ENCODE data around the gene MEX3D. TPM values are rescaled to one million over a fixed set of nuclear protein-coding genes. Genes with fewer than 3 reads are reported as not detected.
"Not testable (repeated sequence)": the region's sequence is repeated elsewhere in the genome, so short reads cannot be mapped to it uniquely, and the experiment has no call there.

Gene MEX3D
- total and polyA plus RNA-seq, 2 donors (not counting 1 experiment from before 2014, with no cell fraction given) = 0.73 to 3.0 TPM

GRCh38 chr19:1532003-1532402, 36.1 kb downstream of the MEX3D start:
- TF ChIP-seq CTCF (IDR thresholded peaks at IDR 0.05) = no peak
- TF ChIP-seq EZH2 (IDR thresholded peaks at IDR 0.05; ENCODE audit: borderline replicate concordance, insufficient read depth, low read depth, low read length, poor library complexity, severe bottlenecking) = no peak
- no peak overlapping the region for H3K4me3 ChIP-seq (ENCODE audit: control extremely low read depth in 1 of 5, extremely low read depth in 1 of 5, insufficient read depth in 1 of 5, low read depth in 2 of 5, low read length in 4 of 5)
- H3K36me3 ChIP-seq (replicated peaks in 1 of 2; ENCODE audit: control extremely low read depth in 1 of 2, control insufficient read depth in 1 of 2, extremely low read depth in 1 of 2, insufficient read depth in 2 of 2, low read length in 1 of 2) = no peaks in the 10 kb centered on the region
- H3K4me1 Mint-ChIP-seq = no peaks in the 10 kb centered on the region
- H3K27ac ChIP-seq (ENCODE audit: low read length in 2 of 2) = no peak overlapping the region
- no peaks in the 10 kb centered on the region for H3K9me3 Mint-ChIP-seq (ENCODE audit: insufficient read depth)
- DNase-seq (no peak), ATAC-seq (ENCODE audit: low read depth) (no peak)
- H3K27me3 ChIP-seq (replicated peaks in 1 of 4; ENCODE audit: control extremely low read depth in 1 of 4, control insufficient read depth in 3 of 4, insufficient read depth in 4 of 4, low read length in 3 of 4) = peaks cover 0 to 9% (median 0%) of the 10 kb centered on the region in 4 experiments
- H3K27ac Mint-ChIP-seq = no peak overlapping the region
- CTCF ChIA-PET = no interaction called here
- no peaks in the 10 kb centered on the region for H4K20me1 ChIP-seq (ENCODE audit: control insufficient read depth, insufficient read depth, low read length, poor library complexity, severe bottlenecking)
- POLR2A ChIA-PET = no interaction called here
- H3K4me3 Mint-ChIP-seq = no peak overlapping the region
- H3K4me2 ChIP-seq (replicated peaks; ENCODE audit: low read depth, low read length, poor library complexity, severe bottlenecking) = no peak overlapping the region
- H3K27me3 Mint-ChIP-seq = peaks cover 21% of the 10 kb centered on the region
- intact Hi-C loops (cut with micrococcal nuclease) = no loop called here
- no peak overlapping the region for H2AFZ ChIP-seq (ENCODE audit: insufficient read depth, low read depth, low read length, poor library complexity, severe bottlenecking)
- H3K9me3 ChIP-seq (ENCODE audit: control extremely low read depth in 1 of 3, control insufficient read depth in 2 of 3, insufficient read depth in 1 of 3, low read length in 2 of 3) = peaks cover 0 to 12% (median 0%) of the 10 kb centered on the region in 3 donors
- 83% methylated on average over 2 of the region's 9 CpGs for WGBS (ENCODE audit: insufficient coverage)
- no peaks in the 10 kb centered on the region for H3K79me2 ChIP-seq (ENCODE audit: control insufficient read depth, insufficient read depth, low read length)
- no peaks in the 10 kb centered on the region for H3K4me1 ChIP-seq (ENCODE audit: control insufficient read depth in 2 of 2, insufficient read depth in 2 of 2, low read length in 2 of 2)
- no peak overlapping the region for H3K9ac ChIP-seq (ENCODE audit: low read length)

- no peaks in the 10 kb centered on the region for H3K4me1 ChIP-seq (ENCODE audit: control insufficient read depth in 2 of 2, insufficient read depth in 2 of 2, low read length in 2 of 2)
- Mint-ChIP-seq H3K27me3 (peaks cover 22% of the 10 kb centered on the region), H3K4me1 (no peaks in the 10 kb centered on the region), H3K4me3 (no peak overlapping the region), H3K27ac (no peak overlapping the region), H3K9me3 (ENCODE audit: insufficient read depth) (no peaks in the 10 kb centered on the region)
- no peak overlapping the region for H3K4me2 ChIP-seq (replicated peaks; ENCODE audit: low read depth, low read length, poor library complexity, severe bottlenecking)
- ChIA-PET CTCF (no interaction called here), POLR2A (interaction anchor here (0.5 kb wide), 1 partner anchor 10 kb away, joined by 4 read pairs; no protein-coding TSS in a partner anchor)
- no peaks in the 10 kb centered on the region for H3K36me3 ChIP-seq (replicated peaks in 1 of 2; ENCODE audit: control extremely low read depth in 1 of 2, control insufficient read depth in 1 of 2, extremely low read depth in 1 of 2, insufficient read depth in 2 of 2, low read length in 1 of 2)
- H3K79me2 ChIP-seq (ENCODE audit: control insufficient read depth, insufficient read depth, low read length) = no peaks in the 10 kb centered on the region
- H3K4me3 ChIP-seq (ENCODE audit: control extremely low read depth in 1 of 5, extremely low read depth in 1 of 5, insufficient read depth in 1 of 5, low read depth in 2 of 5, low read length in 4 of 5) = no peak overlapping the region
- TF ChIP-seq CTCF (IDR thresholded peaks at IDR 0.05) (no peak), EZH2 (IDR thresholded peaks at IDR 0.05; ENCODE audit: borderline replicate concordance, insufficient read depth, low read depth, low read length, poor library complexity, severe bottlenecking) (no peak)
- H3K27me3 ChIP-seq (replicated peaks in 1 of 4; ENCODE audit: control extremely low read depth in 1 of 4, control insufficient read depth in 3 of 4, insufficient read depth in 4 of 4, low read length in 3 of 4) = peaks cover 0 to 9% (median 0%) of the 10 kb centered on the region in 4 experiments
- no peaks in the 10 kb centered on the region for H4K20me1 ChIP-seq (ENCODE audit: control insufficient read depth, insufficient read depth, low read length, poor library complexity, severe bottlenecking)
- no peak overlapping the region for H3K9ac ChIP-seq (ENCODE audit: low read length)
- 91% methylated on average over 11 of the region's 11 CpGs for WGBS (ENCODE audit: insufficient coverage)
- DNase-seq (no peak), ATAC-seq (ENCODE audit: low read depth) (no peak)
- intact Hi-C loops (cut with micrococcal nuclease) = no loop called here
- H2AFZ ChIP-seq (ENCODE audit: insufficient read depth, low read depth, low read length, poor library complexity, severe bottlenecking) = no peak overlapping the region
- H3K9me3 ChIP-seq (ENCODE audit: control extremely low read depth in 1 of 3, control insufficient read depth in 2 of 3, insufficient read depth in 1 of 3, low read length in 2 of 3) = peaks cover 0 to 12% (median 0%) of the 10 kb centered on the region in 3 donors
- H3K27ac ChIP-seq (ENCODE audit: low read length in 2 of 2) = no peak overlapping the region
Measured at GRCh38 chr19:1531587-1531986, 36.5 kb downstream of the MEX3D start.

- Histone ChIP-seq H3K27me3 (replicated peaks in 1 of 4; ENCODE audit: control extremely low read depth in 1 of 4, control insufficient read depth in 3 of 4, insufficient read depth in 4 of 4, low read length in 3 of 4) (peaks cover 0 to 15% (median 0%) of the 10 kb centered on the region in 4 experiments), H3K9me3 (ENCODE audit: control extremely low read depth in 1 of 3, control insufficient read depth in 2 of 3, insufficient read depth in 1 of 3, low read length in 2 of 3) (peaks cover 0 to 11% (median 0%) of the 10 kb centered on the region in 3 donors)
- H3K36me3 ChIP-seq (replicated peaks in 1 of 2; ENCODE audit: control extremely low read depth in 1 of 2, control insufficient read depth in 1 of 2, extremely low read depth in 1 of 2, insufficient read depth in 2 of 2, low read length in 1 of 2); H3K4me3 Mint-ChIP-seq; H4K20me1 ChIP-seq (ENCODE audit: control insufficient read depth, insufficient read depth, low read length, poor library complexity, severe bottlenecking); H3K9me3 Mint-ChIP-seq (ENCODE audit: insufficient read depth); H3K27ac Mint-ChIP-seq; H2AFZ ChIP-seq (ENCODE audit: insufficient read depth, low read depth, low read length, poor library complexity, severe bottlenecking); H3K4me1 ChIP-seq (ENCODE audit: control insufficient read depth in 2 of 2, insufficient read depth in 2 of 2, low read length in 2 of 2); H3K4me2 ChIP-seq (replicated peaks; ENCODE audit: low read depth, low read length, poor library complexity, severe bottlenecking); intact Hi-C loops (cut with micrococcal nuclease); H3K4me1 Mint-ChIP-seq; H3K4me3 ChIP-seq (ENCODE audit: control extremely low read depth in 1 of 5, extremely low read depth in 1 of 5, insufficient read depth in 1 of 5, low read depth in 2 of 5, low read length in 4 of 5); POLR2A ChIA-PET; H3K27ac ChIP-seq (ENCODE audit: low read length in 2 of 2); H3K79me2 ChIP-seq (ENCODE audit: control insufficient read depth, insufficient read depth, low read length); H3K9ac ChIP-seq (ENCODE audit: low read length); ATAC-seq (ENCODE audit: low read depth); DNase-seq: not testable (repeated sequence)
- WGBS (ENCODE audit: insufficient coverage) = 95% methylated on average over 7 of the region's 11 CpGs
- CTCF ChIA-PET = interaction anchor here (0.6 kb wide), 1 partner anchor 294 kb away, joined by 3 read pairs; no protein-coding TSS in a partner anchor
- H3K27me3 Mint-ChIP-seq = peaks cover 29% of the 10 kb centered on the region
Measured at GRCh38 chr19:1530856-1531255, 37.3 kb downstream of the MEX3D start.
